Activated CD8-positive, alpha-beta T cell treated with anti-CD3 and anti-CD28 coated beads, Interleukin-2, amount 10 ng/mL, durations not matched to agents 7 days and 5 days (primary cell): Measurements from ENCODE around the gene ARRB2. TPM values are rescaled to one million over a fixed set of nuclear protein-coding genes. Genes with fewer than 3 reads are reported as not detected.
A peak's percentile ranks its signal among the peaks of the same experiment; 100 is the strongest.

ENCODE experiments used
- ATAC-seq: fragments of 150-1000 bp; cut with Tn5 transposase; one replicate; pipeline ENCODE4 v1.10.0; 2021; ENCODE audit warnings: moderate library complexity
- CTCF ChIA-PET: fragments of 350-600 bp; sonication (Branson Sonifier 250); formaldehyde crosslinking; loops from one replicate; lab custom pipeline; 2021; ENCODE audit warnings: antibody characterized with exemption; lab: Charles Lee
- POLR2A ChIA-PET: fragments of 350-600 bp; sonication (Branson Sonifier 250); formaldehyde crosslinking; loops from one replicate; lab custom pipeline; 2021; ENCODE audit warnings: antibody characterized with exemption; lab: Charles Lee
- DNase-seq: peaks from one replicate; pipeline ENCODE4 v3.0.0-alpha.2; 2020
- H3K27ac Mint-ChIP-seq: one replicate; pipeline ENCODE4 v1.8.0; 2021; ENCODE audit warnings: mild to moderate bottlenecking, mixed read lengths
- H3K27me3 Mint-ChIP-seq: one replicate; pipeline ENCODE4 v1.8.0; 2021; ENCODE audit warnings: low read depth, mixed read lengths
- H3K36me3 Mint-ChIP-seq: one replicate; pipeline ENCODE4 v1.8.0; 2021; ENCODE audit warnings: low read depth, mixed read lengths
- H3K4me1 Mint-ChIP-seq: one replicate; pipeline ENCODE4 v1.8.0; 2021; ENCODE audit warnings: low read depth, mixed read lengths
- H3K4me3 Mint-ChIP-seq: one replicate; pipeline ENCODE4 v1.8.0; 2021; ENCODE audit warnings: mild to moderate bottlenecking, mixed read lengths
- H3K9me3 Mint-ChIP-seq: one replicate; pipeline ENCODE4 v1.8.0; 2022; ENCODE audit warnings: mixed read lengths; ENCODE audit not compliant: insufficient read depth
- total RNA-seq, 2 experiments: library from RNA; stranded (reverse); gene quantifications; one replicate each; pipeline ENCODE4 v1.2.3, GENCODE V29; 2021

ARRB2 gene
- total RNA-seq, 2 experiments from 2014 or later, result 302 to 316 TPM

DNA sequence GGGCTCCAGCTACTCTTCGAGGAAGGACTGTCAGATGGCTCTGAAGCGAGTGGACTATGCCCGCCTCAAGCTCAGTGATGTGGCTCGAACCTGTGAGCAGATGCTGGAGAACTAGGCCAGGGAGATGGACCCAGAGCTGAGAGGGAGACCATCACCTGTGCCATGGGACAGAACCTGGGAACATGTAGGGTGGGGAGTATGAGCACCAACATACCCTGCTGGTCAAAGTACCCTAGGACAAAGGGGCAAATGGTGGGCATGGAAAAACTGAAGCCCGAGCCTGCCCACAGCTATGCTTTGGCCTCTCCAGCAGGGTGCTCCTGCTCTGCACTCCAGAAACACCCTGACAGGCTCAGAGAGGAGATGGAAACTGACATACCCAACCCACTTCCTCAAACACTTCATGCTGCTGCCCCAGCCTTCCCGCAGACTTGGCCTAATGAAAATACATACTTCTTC is 22.7 kb downstream of the ARRB2 start:
- ATAC-seq, result no peak
- POLR2A ChIA-PET, result interaction anchor here (0.6 to 2.2 kb wide), 3 partner anchors 9 to 57 kb away, joined by 4 to 9 read pairs (median 4); partner anchors contain the start of gene GLTPD2
- CTCF ChIA-PET, result interaction anchor here (1.0 to 2.0 kb wide), 7 partner anchors 14 to 166 kb away, joined by 3 to 10 read pairs (median 8); partner anchors contain the start of genes ARRB2 and C17orf107
- DNase-seq, result peak; percentile 40
- Mint-ChIP-seq H3K27ac (peak overlapping the region; percentile 63), H3K36me3 (peaks cover 6% of the 10 kb centered on the region), H3K27me3 (peaks cover 1% of the 10 kb centered on the region), H3K4me1 (peaks cover 39% of the 10 kb centered on the region), H3K9me3 (no peaks in the 10 kb centered on the region), H3K4me3 (peak overlapping the region; percentile 95)

DNA sequence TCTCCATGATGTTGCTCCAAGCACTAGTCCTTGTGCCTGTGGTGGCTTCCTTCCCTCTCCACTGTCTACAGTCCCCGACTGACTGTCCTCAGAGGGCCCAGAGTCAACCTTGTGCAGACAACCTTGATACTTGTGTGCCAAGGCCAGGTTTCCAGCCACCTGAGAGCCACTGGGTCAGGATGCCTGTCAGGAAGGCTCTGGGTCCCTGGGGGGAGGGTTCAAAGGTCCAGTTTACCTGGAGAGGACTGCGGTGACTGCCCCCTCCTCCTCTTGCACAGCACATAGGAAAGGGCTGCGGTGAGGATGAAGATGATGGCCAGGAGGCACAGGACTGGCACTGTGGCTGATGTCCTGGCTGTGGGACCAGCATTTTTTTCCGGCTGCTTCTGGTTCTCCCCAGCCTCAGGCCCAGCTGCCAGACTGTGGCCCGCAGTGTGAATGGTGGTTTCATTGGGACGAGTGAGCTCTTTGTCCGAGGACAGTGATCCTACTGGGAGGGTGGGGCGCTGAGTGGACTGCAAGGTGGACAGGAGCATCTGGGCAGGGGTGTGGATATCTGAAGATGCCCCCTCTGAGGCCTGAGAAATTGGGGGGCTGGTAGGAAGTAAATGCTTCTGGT is 24.5 kb downstream of the ARRB2 start:
- Mint-ChIP-seq H3K4me1 (peaks cover 38% of the 10 kb centered on the region), H3K4me3 (no peak overlapping the region), H3K27ac (no peak overlapping the region), H3K27me3 (peaks cover 10% of the 10 kb centered on the region), H3K9me3 (no peaks in the 10 kb centered on the region), H3K36me3 (peaks cover 6% of the 10 kb centered on the region)
- ChIA-PET POLR2A (no interaction called here), CTCF (no interaction called here)
- no peak for ATAC-seq
- DNase-seq, result no peak

DNA sequence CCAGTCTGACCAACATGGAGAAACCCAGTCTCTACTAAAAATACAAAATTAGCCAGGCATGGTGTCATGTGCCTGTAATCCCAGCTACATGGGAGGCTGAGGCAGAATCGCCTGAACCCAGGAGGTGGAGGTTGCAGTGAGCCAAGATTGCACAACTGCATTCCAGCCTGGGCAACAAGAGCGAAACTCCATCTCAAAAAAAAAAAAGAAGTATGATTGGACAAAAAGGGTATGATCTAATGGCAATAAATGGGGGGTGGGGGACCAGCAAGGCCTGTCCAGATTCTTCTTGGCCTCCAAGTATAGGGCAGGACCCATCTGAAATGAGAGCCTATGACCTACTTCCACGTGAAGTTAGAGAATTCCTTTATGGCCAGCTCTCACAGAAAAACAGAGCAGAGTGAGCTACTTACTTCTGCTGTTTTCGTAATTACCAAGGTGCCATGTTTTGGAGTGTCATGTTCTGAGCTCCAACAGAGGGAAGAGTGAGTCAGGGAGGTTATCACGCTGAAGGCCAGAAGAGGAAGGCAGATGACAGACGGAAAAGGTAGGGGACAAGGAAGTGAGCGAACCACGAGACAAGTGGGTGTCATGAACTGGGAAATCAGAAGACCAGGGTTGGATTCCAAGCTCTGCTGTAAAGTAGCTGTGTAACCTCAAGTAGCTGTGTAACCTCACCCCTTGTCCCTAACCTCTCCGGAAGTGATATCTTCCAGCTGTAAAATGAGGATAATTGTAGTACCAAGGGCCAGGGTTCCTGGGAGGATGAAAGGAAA is 25.6 kb downstream of the ARRB2 start:
- ChIA-PET POLR2A (interaction anchor here (0.8 kb wide), 1 partner anchor 51 kb away, joined by 3 read pairs; no protein-coding TSS in a partner anchor), CTCF (interaction anchor here (1.1 to 1.6 kb wide), 3 partner anchors 26 to 146 kb away, joined by 3 to 10 read pairs (median 4); partner anchors contain the start of genes ARRB2 and GLTPD2)
- Mint-ChIP-seq H3K4me1 (peaks cover 38% of the 10 kb centered on the region), H3K9me3 (no peaks in the 10 kb centered on the region), H3K36me3 (peaks cover 6% of the 10 kb centered on the region), H3K4me3 (no peak overlapping the region), H3K27ac (no peak overlapping the region), H3K27me3 (peaks cover 19% of the 10 kb centered on the region)
- ATAC-seq (no peak), DNase-seq (no peak)

DNA sequence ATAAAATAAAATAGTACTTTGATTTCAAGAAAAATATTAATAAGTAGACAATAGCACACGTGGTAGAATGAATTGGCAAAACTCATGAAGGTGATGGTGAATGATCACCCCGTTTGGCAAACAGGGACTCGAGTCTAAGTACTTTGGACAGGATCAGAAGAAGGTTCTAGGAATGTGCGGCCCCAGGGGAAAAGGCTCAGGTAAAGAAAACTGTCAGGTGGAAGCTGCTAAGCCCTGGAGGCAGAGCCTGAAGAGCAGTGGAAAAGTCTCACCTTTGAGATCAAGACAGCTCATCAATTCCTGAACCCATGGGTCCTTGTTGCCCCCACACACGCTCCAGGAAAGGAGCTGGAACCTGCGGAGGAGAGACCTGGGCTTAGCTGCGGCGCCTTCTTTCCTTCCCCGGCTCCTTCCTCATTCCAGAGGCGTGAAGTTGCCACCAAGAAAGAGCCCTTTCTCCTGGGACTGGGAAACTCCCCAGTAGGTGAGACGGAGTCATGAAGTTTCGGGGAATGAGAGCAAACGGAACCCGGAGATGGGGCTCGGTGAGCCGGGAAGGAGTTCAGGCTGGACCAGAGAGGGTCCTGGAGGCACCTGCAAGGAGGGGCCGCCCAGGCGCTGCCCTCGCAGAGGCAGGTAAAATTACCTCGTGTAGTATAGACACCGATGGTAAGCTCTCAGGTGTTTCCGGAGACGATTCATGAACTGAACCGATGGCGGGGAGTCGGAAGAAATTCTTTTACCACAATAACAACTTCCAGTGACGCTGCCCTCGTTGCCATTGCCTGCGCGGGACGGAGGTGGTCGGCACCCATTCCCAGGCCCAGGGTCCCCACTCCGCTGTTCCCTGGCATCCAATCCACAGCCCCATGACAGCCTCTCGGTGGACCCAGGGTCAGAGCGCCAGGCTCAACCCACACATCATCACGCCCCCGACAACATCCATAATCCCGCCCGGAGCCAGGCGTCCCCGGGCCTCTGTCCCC is 28.0 kb downstream of the ARRB2 start:
- DNase-seq, result no peak
- H3K4me1 Mint-ChIP-seq, result peaks cover 26% of the 10 kb centered on the region
- POLR2A ChIA-PET, result no interaction called here
- H3K27me3 Mint-ChIP-seq, result peaks cover 19% of the 10 kb centered on the region
- peaks cover 2% of the 10 kb centered on the region for H3K36me3 Mint-ChIP-seq
- CTCF ChIA-PET, result interaction anchor here (0.7 to 2.0 kb wide), 2 partner anchors 28 to 52 kb away, joined by 3 to 9 read pairs; partner anchors contain the start of gene ARRB2
- ATAC-seq, result peak; percentile 25
- no peaks in the 10 kb centered on the region for H3K9me3 Mint-ChIP-seq
- H3K4me3 Mint-ChIP-seq, result peak overlapping the region; percentile 77
- peak overlapping the region; percentile 57 for H3K27ac Mint-ChIP-seq

DNA sequence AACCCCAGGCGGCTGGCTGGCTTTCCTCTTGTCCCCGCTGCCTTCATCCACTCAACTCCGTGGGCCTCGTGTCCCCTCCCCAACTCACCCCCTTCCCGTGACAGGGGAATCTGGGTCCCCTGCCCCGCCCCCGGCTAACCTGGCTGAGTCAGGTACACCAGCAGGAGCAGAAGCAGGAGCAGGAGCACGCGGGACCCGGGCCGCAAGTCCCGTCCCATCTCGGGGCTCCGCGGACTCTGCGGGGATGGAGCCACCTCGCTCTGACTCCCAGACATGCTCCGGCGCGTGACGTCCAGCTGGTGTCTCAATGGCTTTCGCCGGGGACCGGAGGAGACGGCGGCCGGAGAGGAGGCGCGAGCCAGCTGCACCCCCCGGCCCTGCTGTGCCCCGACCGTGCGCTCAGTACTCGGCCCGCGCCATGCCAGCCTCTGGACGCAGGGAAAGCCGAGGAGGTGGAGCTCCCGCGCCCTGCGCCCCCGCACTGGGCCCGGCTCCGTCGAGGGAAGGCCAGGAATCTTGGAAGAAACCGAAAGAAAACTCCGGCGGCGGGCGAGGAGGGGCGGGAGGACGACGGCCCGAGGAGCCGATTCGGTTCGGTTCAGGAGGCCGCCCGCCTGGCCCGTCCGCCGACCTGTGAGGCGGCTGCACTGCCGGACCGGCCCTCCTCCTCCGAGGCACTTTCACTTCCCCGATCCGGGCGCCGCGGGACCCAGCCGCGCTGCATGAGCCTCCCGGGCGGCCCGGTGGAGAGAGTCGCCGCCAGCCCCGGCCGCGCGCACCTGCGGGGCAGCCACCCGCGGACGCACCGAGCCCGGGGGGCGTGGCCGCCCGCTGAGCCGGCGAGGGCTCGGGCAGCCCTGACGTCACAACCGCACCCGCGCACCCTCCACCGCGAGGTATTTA is 28.9 kb downstream of the ARRB2 start, which contains the start of the genes CXCL16 and ZMYND15:
TSS of gene CXCL16 (minus strand) at position 807 of the 903 bp plus-strand sequence. CDS start at position 218, 589 bp downstream.
TSS of gene ZMYND15 (plus strand) at position 712 of the 903 bp plus-strand sequence. CDS start 716 bp downstream, outside the sequence.
- ChIA-PET CTCF (interaction anchor here (2.0 kb wide), 1 partner anchor 51 kb away, joined by 9 read pairs; no protein-coding TSS in a partner anchor), POLR2A (no interaction called here)
- ATAC-seq, result peak; percentile 81
- H3K27ac Mint-ChIP-seq, result peak within 1 kb of the TSS; percentile 57
- peak within 1 kb of the TSS; percentile 77 for H3K4me3 Mint-ChIP-seq
- DNase-seq, result peak; percentile 59
- peaks cover 19% of the 10 kb centered on the region for H3K27me3 Mint-ChIP-seq
- H3K4me1 Mint-ChIP-seq, result peaks cover 23% of the 10 kb centered on the region
- H3K36me3 Mint-ChIP-seq, result no peaks in the 10 kb centered on the region
- H3K9me3 Mint-ChIP-seq, result no peaks in the 10 kb centered on the region

DNA sequence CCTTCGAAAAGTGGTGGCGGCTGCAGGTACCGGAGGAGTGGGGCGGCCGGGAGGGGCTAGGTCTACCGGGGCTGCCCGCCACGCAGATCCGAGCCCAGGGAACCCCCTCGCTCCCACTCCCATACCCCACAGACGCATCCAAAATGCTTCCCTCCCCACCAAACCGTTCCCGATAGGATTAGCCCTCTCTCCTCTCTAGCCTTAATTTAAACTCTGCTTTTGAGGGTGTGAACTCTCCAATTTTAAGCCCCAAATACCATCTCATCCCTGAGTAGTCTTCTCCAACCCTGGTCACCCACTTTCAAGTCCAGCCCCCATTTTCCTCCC is 29.6 kb downstream of the ARRB2 start:
- peaks cover 23% of the 10 kb centered on the region for H3K4me1 Mint-ChIP-seq
- ChIA-PET CTCF (no interaction called here), POLR2A (no interaction called here)
- ATAC-seq, result no peak
- peak overlapping the region; percentile 69 for H3K4me3 Mint-ChIP-seq
- H3K36me3 Mint-ChIP-seq, result no peaks in the 10 kb centered on the region
- no peaks in the 10 kb centered on the region for H3K9me3 Mint-ChIP-seq
- no peak for DNase-seq
- H3K27me3 Mint-ChIP-seq, result peaks cover 19% of the 10 kb centered on the region
- peak overlapping the region; percentile 40 for H3K27ac Mint-ChIP-seq

DNA sequence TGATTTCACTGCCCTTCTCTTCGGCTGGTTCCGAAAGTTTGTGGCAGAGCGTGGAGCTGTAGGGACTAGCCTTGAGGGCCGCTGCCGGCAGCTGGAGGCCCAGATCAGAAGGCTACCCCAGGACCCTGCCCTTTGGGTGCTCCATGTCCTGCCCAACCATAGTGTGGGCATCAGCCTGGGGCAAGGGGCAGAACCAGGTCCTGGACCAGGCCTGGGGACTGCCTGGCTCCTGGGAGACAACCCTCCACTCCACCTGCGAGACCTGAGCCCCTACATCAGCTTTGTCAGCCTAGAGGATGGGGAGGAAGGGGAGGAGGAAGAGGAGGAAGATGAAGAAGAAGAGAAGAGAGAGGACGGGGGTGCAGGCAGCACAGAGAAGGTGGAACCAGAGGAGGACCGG is 30.2 kb downstream of the ARRB2 start:
- H3K36me3 Mint-ChIP-seq, result no peaks in the 10 kb centered on the region
- ATAC-seq (no peak), DNase-seq (no peak)
- no peaks in the 10 kb centered on the region for H3K9me3 Mint-ChIP-seq
- POLR2A ChIA-PET, result interaction anchor here (0.5 to 0.8 kb wide), 2 partner anchors 25 to 30 kb away, joined by 3 read pairs; no protein-coding TSS in a partner anchor
- peaks cover 27% of the 10 kb centered on the region for H3K4me1 Mint-ChIP-seq
- H3K4me3 Mint-ChIP-seq, result peak overlapping the region; percentile 69
- peak overlapping the region; percentile 40 for H3K27ac Mint-ChIP-seq
- CTCF ChIA-PET, result no interaction called here
- peaks cover 19% of the 10 kb centered on the region for H3K27me3 Mint-ChIP-seq

DNA sequence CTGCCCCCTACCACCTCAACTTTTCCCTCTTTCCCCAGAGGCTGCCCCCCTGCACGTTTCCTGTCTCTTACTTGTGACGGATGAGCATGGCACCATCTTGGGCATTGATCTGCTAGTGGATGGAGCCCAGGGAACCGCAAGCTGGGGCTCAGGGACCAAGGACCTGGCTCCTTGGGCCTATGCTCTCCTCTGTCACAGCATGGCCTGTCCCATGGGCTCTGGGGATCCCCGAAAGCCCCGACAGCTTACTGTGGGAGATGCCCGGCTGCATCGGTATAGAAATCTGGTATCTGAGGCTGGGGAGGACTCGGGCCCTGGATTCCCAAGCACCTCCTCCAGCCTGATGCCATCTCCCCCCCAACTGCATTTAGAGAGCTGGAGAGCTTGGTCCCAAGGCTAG is 31.1 kb downstream of the ARRB2 start:
- no peaks in the 10 kb centered on the region for H3K36me3 Mint-ChIP-seq
- peaks cover 21% of the 10 kb centered on the region for H3K4me1 Mint-ChIP-seq
- no peak overlapping the region for H3K27ac Mint-ChIP-seq
- no peak for ATAC-seq
- DNase-seq, result no peak
- POLR2A ChIA-PET, result no interaction called here
- peaks cover 19% of the 10 kb centered on the region for H3K27me3 Mint-ChIP-seq
- CTCF ChIA-PET, result no interaction called here
- no peaks in the 10 kb centered on the region for H3K9me3 Mint-ChIP-seq
- no peak overlapping the region for H3K4me3 Mint-ChIP-seq

DNA sequence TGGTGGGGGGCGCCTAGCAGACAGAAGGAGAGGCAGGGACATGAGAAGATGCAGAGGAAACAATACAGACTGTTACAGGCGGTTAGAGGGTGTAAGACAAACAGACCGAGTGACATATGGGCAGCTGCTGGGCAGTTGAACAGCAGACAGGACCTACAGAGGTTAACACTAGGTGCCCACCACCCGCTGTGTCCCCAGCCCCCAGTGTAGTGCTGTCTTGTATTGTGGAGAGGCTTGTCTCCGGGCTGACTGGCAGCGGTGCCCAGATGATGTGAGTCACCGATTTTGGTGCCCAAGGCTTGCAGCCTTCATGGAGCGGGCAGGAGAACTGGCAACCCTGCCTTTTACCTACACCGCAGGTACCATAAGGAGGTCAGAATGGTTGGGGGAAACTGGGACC is 31.7 kb downstream of the ARRB2 start:
- peaks cover 21% of the 10 kb centered on the region for H3K4me1 Mint-ChIP-seq
- no peak overlapping the region for H3K27ac Mint-ChIP-seq
- ATAC-seq (no peak), DNase-seq (no peak)
- peaks cover 19% of the 10 kb centered on the region for H3K27me3 Mint-ChIP-seq
- POLR2A ChIA-PET, result no interaction called here
- H3K9me3 Mint-ChIP-seq, result no peaks in the 10 kb centered on the region
- CTCF ChIA-PET, result no interaction called here
- no peaks in the 10 kb centered on the region for H3K36me3 Mint-ChIP-seq
- no peak overlapping the region for H3K4me3 Mint-ChIP-seq

DNA sequence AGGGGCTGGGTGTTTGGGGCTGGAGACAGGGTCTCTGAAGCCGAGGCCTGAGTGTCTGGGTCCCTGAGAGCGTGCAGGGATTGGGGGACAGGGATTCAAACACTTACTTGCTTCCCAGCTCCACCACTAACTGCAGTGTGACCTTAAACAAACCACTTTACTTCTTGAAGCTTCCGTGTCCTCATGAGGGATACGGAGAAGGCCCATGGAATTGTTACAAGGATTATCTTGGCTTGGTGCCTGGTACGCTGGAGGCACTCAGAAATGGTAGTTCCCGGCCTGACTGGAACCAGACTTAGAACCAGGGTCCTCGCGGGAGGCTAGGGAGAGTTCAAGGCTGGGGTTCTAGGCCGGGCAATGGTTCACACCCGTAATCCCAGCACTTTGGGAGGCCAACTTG is 32.2 kb downstream of the ARRB2 start:
- ChIA-PET CTCF (interaction anchor here (1.0 kb wide), 1 partner anchor 48 kb away, joined by 3 read pairs; no protein-coding TSS in a partner anchor), POLR2A (interaction anchor here (0.6 kb wide), 1 partner anchor 54 kb away, joined by 5 read pairs; no protein-coding TSS in a partner anchor)
- Mint-ChIP-seq H3K4me3 (no peak overlapping the region), H3K27ac (no peak overlapping the region), H3K4me1 (peaks cover 24% of the 10 kb centered on the region), H3K9me3 (no peaks in the 10 kb centered on the region), H3K36me3 (no peaks in the 10 kb centered on the region), H3K27me3 (peaks cover 19% of the 10 kb centered on the region)
- ATAC-seq (no peak), DNase-seq (no peak)
